H1 (cell line): ENCODE data around the gene RAB34. TPM values are rescaled to one million over a fixed set of nuclear protein-coding genes. Genes with fewer than 3 reads are reported as not detected.

ENCODE experiments used
- CTCF ChIA-PET: fragments of 300-600 bp; sonication (Branson Sonifier 250); formaldehyde crosslinking; loops from one replicate; lab custom pipeline; 2021; ENCODE audit not compliant: partially characterized antibody; lab: Charles Lee
- POLR2A ChIA-PET: fragments of 300-600 bp; sonication (Branson Sonifier 250); formaldehyde crosslinking; loops from one replicate; lab custom pipeline; 2021; ENCODE audit warnings: inconsistent platforms; ENCODE audit not compliant: partially characterized antibody; lab: Charles Lee
- DNase-seq, 2 experiments: peaks; one replicate each; pipeline versions ENCODE4 v3.0.0 to v3.0.0-alpha.2; 2010 to 2022; ENCODE audit warnings: low spot score in 2 of 2, low read depth in 1 of 2, mixed read lengths in 1 of 2
- FAIRE-seq: peaks from 2 replicates; lab custom pipeline; 2011; peaks lifted over from hg19 to GRCh38; lab: Jason Lieb, UNC
- H2AFZ ChIP-seq: 2 replicates; pipeline ENCODE4 v1.8.1; 2012; ENCODE audit warnings: low read length, inconsistent platforms
- H2AK5ac ChIP-seq: 2 replicates; pipeline ENCODE4 v1.6.1; 2013; ENCODE audit warnings: low read depth, low read length
- H2BK120ac ChIP-seq: replicated peaks from 2 replicates; pipeline ENCODE3; 2013; ENCODE audit warnings: low read depth, low read length, inconsistent platforms
- H2BK12ac ChIP-seq: 2 replicates; pipeline ENCODE4 v1.6.1; 2013; ENCODE audit warnings: low read depth, low read length
- H2BK15ac ChIP-seq: 2 replicates; pipeline ENCODE4 v1.6.1; 2013; ENCODE audit warnings: low read length
- H2BK20ac ChIP-seq: 2 replicates; pipeline ENCODE4 v1.6.1; 2013; ENCODE audit warnings: low read length
- H2BK5ac ChIP-seq: 2 replicates; pipeline ENCODE4 v1.6.1; 2013; ENCODE audit warnings: low read depth, low read length
- H3K14ac ChIP-seq: 2 replicates; pipeline ENCODE4 v1.6.1; 2013; ENCODE audit warnings: inconsistent platforms; ENCODE audit not compliant: insufficient read length
- H3K18ac ChIP-seq: 2 replicates; pipeline ENCODE4 v1.6.1; 2013; ENCODE audit warnings: low read length; ENCODE audit errors: extremely low read depth
- H3K23ac ChIP-seq: 2 replicates; pipeline ENCODE4 v1.6.1; 2013; ENCODE audit warnings: inconsistent platforms; ENCODE audit not compliant: insufficient read length
- H3K23me2 ChIP-seq: 2 replicates; pipeline ENCODE4 v1.6.1; 2013; ENCODE audit warnings: low read depth, low read length
- H3K27ac ChIP-seq: 2 replicates; pipeline ENCODE4 v1.6.1; 2011; ENCODE audit warnings: low read depth, low read length, inconsistent platforms
- H3K27me3 ChIP-seq, 4 experiments: replicated peaks in 1 of 4; 1 replicate in 1 of 4; 2 replicates in 3 of 4; pipeline versions ENCODE4 v1.6.1 to v1.8.1; 2011 to 2013; ENCODE audit warnings: low read length in 3 of 4, mild to moderate bottlenecking in 3 of 4, inconsistent platforms in 2 of 4, mixed read lengths in 2 of 4, moderate library complexity in 1 of 4; ENCODE audit not compliant: control insufficient read depth in 3 of 4, insufficient read depth in 3 of 4; ENCODE audit errors: extremely low read depth in 1 of 4
- H3K36me3 ChIP-seq, 4 experiments: 2 replicates each; pipeline versions ENCODE4 v1.6.1 to v1.8.1; 2011 to 2013; ENCODE audit warnings: mild to moderate bottlenecking in 4 of 4, low read length in 3 of 4, moderate library complexity in 2 of 4, control low read depth in 1 of 4, inconsistent platforms in 1 of 4; ENCODE audit not compliant: insufficient read depth in 4 of 4, control insufficient read depth in 2 of 4
- H3K4ac ChIP-seq: replicated peaks from 2 replicates; pipeline ENCODE3; 2013; ENCODE audit warnings: low read length, low read depth, mixed read lengths, inconsistent platforms; ENCODE audit not compliant: insufficient read length
- H3K4me1 ChIP-seq, 4 experiments: replicated peaks in 1 of 4; 1 replicate in 1 of 4; 2 replicates in 3 of 4; pipeline versions ENCODE4 v1.6.1 to v1.8.1; 2011 to 2013; ENCODE audit warnings: low read length in 3 of 4, inconsistent platforms in 2 of 4, mixed read lengths in 1 of 4; ENCODE audit not compliant: insufficient read depth in 4 of 4, control insufficient read depth in 3 of 4
- H3K4me2 ChIP-seq, 2 experiments: 2 replicates each; pipeline versions ENCODE4 v1.6.1 to v1.8.1; 2011 to 2013; ENCODE audit warnings: low read depth in 2 of 2, low read length in 2 of 2, control low read depth in 1 of 2, inconsistent platforms in 1 of 2, mild to moderate bottlenecking in 1 of 2; ENCODE audit not compliant: insufficient read depth in 1 of 2
- H3K4me3 ChIP-seq, 4 experiments: fragments of 200-600, 300-600 bp in 1 of 4; sonication (generic), shearing (Covaris generic), sonication (Bioruptor Twin) in 1 of 4; 2 replicates each; pipeline versions ENCODE4 v1.5.1 to v1.8.1; 2011 to 2016; ENCODE audit warnings: low read length in 4 of 4, low read depth in 3 of 4, control low read depth in 2 of 4, inconsistent platforms in 2 of 4, mild to moderate bottlenecking in 2 of 4, mixed read lengths in 1 of 4, moderate library complexity in 1 of 4; ENCODE audit not compliant: insufficient read depth in 2 of 4; ENCODE audit errors: extremely low read depth in 1 of 4
- H3K56ac ChIP-seq: replicated peaks from 2 replicates; pipeline ENCODE3; 2013; ENCODE audit warnings: low read depth, mild to moderate bottlenecking, mixed read lengths, low read length, inconsistent platforms; ENCODE audit not compliant: insufficient read length
- H3K79me1 ChIP-seq: 2 replicates; pipeline ENCODE4 v1.6.1; 2013; ENCODE audit warnings: low read depth, low read length, control low read depth
- H3K79me2 ChIP-seq, 2 experiments: 2 replicates each; pipeline versions ENCODE4 v1.6.1 to v1.8.1; 2012 to 2013; ENCODE audit warnings: low read length in 2 of 2, mild to moderate bottlenecking in 2 of 2, inconsistent platforms in 1 of 2; ENCODE audit not compliant: insufficient read depth in 2 of 2, control insufficient read depth in 1 of 2
- H3K9ac ChIP-seq, 4 experiments: replicated peaks in 1 of 4; 1 replicate in 1 of 4; 2 replicates in 3 of 4; pipeline versions ENCODE4 v1.6.1 to v1.8.1; 2011 to 2013; ENCODE audit warnings: low read depth in 3 of 4, low read length in 3 of 4, control low read depth in 2 of 4, mild to moderate bottlenecking in 2 of 4, moderate library complexity in 2 of 4, inconsistent platforms in 1 of 4; ENCODE audit errors: extremely low read depth in 1 of 4
- H3K9me3 ChIP-seq, 2 experiments: 2 replicates each; pipeline versions ENCODE4 v1.6.1 to v1.8.1; 2012 to 2013; ENCODE audit warnings: mild to moderate bottlenecking in 2 of 2, moderate library complexity in 2 of 2, control low read depth in 1 of 2, inconsistent platforms in 1 of 2, low read depth in 1 of 2, low read length in 1 of 2, mixed read lengths in 1 of 2; ENCODE audit not compliant: insufficient read depth in 2 of 2
- H4K20me1 ChIP-seq, 2 experiments: replicated peaks in 1 of 2; 2 replicates each; pipeline versions ENCODE3 to v1.8.1; 2011 to 2013; ENCODE audit warnings: inconsistent platforms in 2 of 2, low read length in 2 of 2, mild to moderate bottlenecking in 1 of 2; ENCODE audit not compliant: insufficient read depth in 2 of 2, control insufficient read depth in 1 of 2
- H4K5ac ChIP-seq: 2 replicates; pipeline ENCODE4 v1.6.1; 2013; ENCODE audit warnings: low read length, low read depth, mixed read lengths, inconsistent platforms; ENCODE audit not compliant: insufficient read length
- H4K8ac ChIP-seq: 2 replicates; pipeline ENCODE4 v1.8.0; 2013; ENCODE audit warnings: mild to moderate bottlenecking, moderate library complexity, low read length, inconsistent platforms; ENCODE audit not compliant: insufficient read depth; ENCODE audit errors: extremely low read depth
- H4K91ac ChIP-seq: replicated peaks from 2 replicates; pipeline ENCODE3; 2013; ENCODE audit warnings: low read length, mixed read lengths, inconsistent platforms; ENCODE audit not compliant: insufficient read length
- CTCF ChIP-seq, 3 experiments: IDR thresholded peaks; 1 replicate in 2 of 3; 2 replicates in 1 of 3; pipeline versions ENCODE4 v1.5.1 to v1.6.1; 2011; ENCODE audit warnings: low read length in 3 of 3, mild to moderate bottlenecking in 3 of 3, inconsistent platforms in 2 of 3, low read depth in 1 of 3, moderate library complexity in 1 of 3; ENCODE audit not compliant: insufficient read depth in 1 of 3; ENCODE audit errors: control extremely low read depth in 1 of 3
- RAD21 ChIP-seq, 2 experiments: IDR thresholded peaks in 1 of 2; conservative IDR thresholded peaks in 1 of 2; 2 replicates each; pipeline ENCODE4 v1.6.1; 2011; ENCODE audit warnings: low read depth in 2 of 2, low read length in 2 of 2, improper control_type of control experiment in 1 of 2, inconsistent platforms in 1 of 2, mild to moderate bottlenecking in 1 of 2, moderate library complexity in 1 of 2
- SIN3A ChIP-seq, 2 experiments: IDR thresholded peaks in 1 of 2; conservative IDR thresholded peaks in 1 of 2; 2 replicates each; pipeline ENCODE4 v1.6.1; 2011 to 2012; ENCODE audit warnings: low read length in 2 of 2, improper control_type of control experiment in 1 of 2, low read depth in 1 of 2, mild to moderate bottlenecking in 1 of 2
- WGBS, 2 experiments: shearing (Covaris generic) in 1 of 2; methylation state at CpG; one replicate each; pipeline versions ENCODE4 v1.1.6 to v1.1.7; 2013 to 2015; ENCODE audit warnings: low lambda C conversion rate in 2 of 2, mixed read lengths in 2 of 2, inconsistent platforms in 1 of 2, low coverage in 1 of 2, missing lambda C conversion rate in 1 of 2; ENCODE audit not compliant: insufficient replicate concordance in 2 of 2, insufficient coverage in 1 of 2, insufficient read length in 1 of 2; ENCODE audit errors: extremely low coverage in 1 of 2, missing lambda C conversion rate in 1 of 2; 5-methylcytosine and 5-hydroxymethylcytosine counted together
- polyA plus RNA-seq, 7 experiments: library from polyadenylated mRNA; depleted of rRNA in 3 of 7; stranded (reverse) in 5 of 7; unstranded in 2 of 7; fragments of >200 nt in 5 of 7; fragments of 200-250 nt in 2 of 7; gene quantifications; 1 replicate in 5 of 7; 2 replicates in 1 of 7; 4 replicates in 1 of 7; pipeline versions ENCODE4 v1.2.1 to v1.2.3, GENCODE V29; 2011 to 2013; ENCODE audit warnings: missing spikeins in 2 of 7, mixed read lengths in 2 of 7
- total RNA-seq: library from RNA; stranded (reverse); fragmentation: NEBNext Ultra II Directional; extraction: Animal tissue kit (Norgen Biotek cat#: 25700); gene quantifications from 2 replicates; pipeline ENCODE4 v1.2.1, GENCODE V29; 2021

RAB34 gene
- total and polyA plus RNA-seq, 2 of the 8 experiments (the other 6 are each of a cell fraction or from before 2014, with no cell fraction given): 237 to 305 TPM

GRCh38 chr17:28706471-28707338 lies 11.0 kb downstream of the RAB34 start:
- Histone ChIP-seq H3K23ac (no peak overlapping the region), H3K4ac (no peak overlapping the region), H4K91ac (no peak overlapping the region), H2AK5ac (no peak overlapping the region), H4K8ac (no peak overlapping the region), H2BK15ac (no peak overlapping the region), H3K4me3 (no peak overlapping the region), H3K18ac (no peak overlapping the region), H2BK5ac (0 out of 2 replicates have a peak overlapping the region, but pooled peaks have one; percentile 53), H3K4me2 (0 out of 4 replicates have a peak overlapping the region, but pooled peaks of 1 of the 2 experiments have one; percentile 0), H3K9ac (no peak overlapping the region), H3K23me2 (peaks cover 9% of the 10 kb centered on the region), H3K9me3 (no peaks in the 10 kb centered on the region), H3K27me3 (no peaks in the 10 kb centered on the region), H3K27ac (no peak overlapping the region), H3K4me1 (peaks cover 0 to 11% (median 6%) of the 10 kb centered on the region in 4 experiments; a peak in 4 of 7 replicates), H2BK12ac (0 out of 2 replicates have a peak overlapping the region, but pooled peaks have one; percentile 39), H4K5ac (no peak overlapping the region), H4K20me1 (peaks cover 9 to 10% of the 10 kb centered on the region in 2 experiments), H2BK20ac (no peak overlapping the region), H3K79me2 (peaks cover 0 to 15% of the 10 kb centered on the region in 2 experiments; a peak in 2 of 4 replicates), H3K36me3 (peaks cover 4 to 16% (median 12%) of the 10 kb centered on the region in 4 experiments; a peak in 6 of 8 replicates), H3K14ac (no peak overlapping the region), H2AFZ (no peak overlapping the region), H3K79me1 (peaks cover 3% of the 10 kb centered on the region; the same call in 1 of the 2 replicates), H2BK120ac (no peak overlapping the region), H3K56ac (no peak overlapping the region)
- FAIRE-seq (no peak), DNase-seq (no peak)
- ChIA-PET POLR2A (interaction anchor here (0.7 to 4.5 kb wide), 19 partner anchors 8 to 228 kb away, joined by 3 to 30 read pairs (median 4); partner anchors contain the start of genes BLTP2, RPL23A, RSKR and SDF2), CTCF (interaction anchor here (0.6 to 1.3 kb wide), 4 partner anchors 10 to 67 kb away, joined by 3 to 4 read pairs (median 4); no protein-coding TSS in a partner anchor)
- peak in 1 of 2 experiments; percentile 8; a peak in 2 of 4 replicates for TF ChIP-seq RAD21 (IDR thresholded peaks at IDR 0.05 in 1 of 2, conservative IDR thresholded peaks at IDR 0.05 in 1 of 2; ENCODE audit: low read depth in 2 of 2, low read length in 2 of 2)
- no peak for TF ChIP-seq SIN3A (conservative IDR thresholded peaks at IDR 0.05 in 1 of 2, IDR thresholded peaks at IDR 0.05 in 1 of 2; ENCODE audit: low read depth in 1 of 2, low read length in 2 of 2)
- peak in 2 of 3 experiments; percentile 29 to 50; a peak in 2 of 4 replicates for TF ChIP-seq CTCF (IDR thresholded peaks at IDR 0.05; ENCODE audit: control extremely low read depth in 1 of 3, insufficient read depth in 1 of 3, low read depth in 1 of 3, low read length in 3 of 3)
- 85% methylated on average over 4 of the region's 7 CpGs; no CpG with 5 or more reads in 1 of the 2 experiments for WGBS, 2 experiments
